ENCODE data around the gene PKD1L1. TPM values are rescaled to one million over a fixed set of nuclear protein-coding genes. Genes with fewer than 3 reads are reported as not detected.

Gene PKD1L1
- total and polyA plus RNA-seq, 12 donors: 0.11 to 1.0 (median 0.17) TPM; not detected in 1

GRCh38 chr7:47832105-47832715 is 116.1 kb downstream of the PKD1L1 start:
- WGBS, 4 donors: 90 to 95% (median 91%) methylated on average over 3 to 10 of the region's 10 CpGs
- Histone ChIP-seq H3K4me1 (replicated peaks in 1 of 2) (no peaks in the 10 kb centered on the region), H3K36me3 (replicated peaks in 1 of 2) (no peaks in the 10 kb centered on the region), H3K9me3 (replicated peaks in 1 of 3) (no peaks in the 10 kb centered on the region), H3K27me3 (no peaks in the 10 kb centered on the region), H3K4me3 (no peak overlapping the region), H3K27ac (no peak overlapping the region)
- no peak for TF ChIP-seq POLR2A (IDR thresholded peaks at IDR 0.05)
- TF ChIP-seq, protein P1, sequence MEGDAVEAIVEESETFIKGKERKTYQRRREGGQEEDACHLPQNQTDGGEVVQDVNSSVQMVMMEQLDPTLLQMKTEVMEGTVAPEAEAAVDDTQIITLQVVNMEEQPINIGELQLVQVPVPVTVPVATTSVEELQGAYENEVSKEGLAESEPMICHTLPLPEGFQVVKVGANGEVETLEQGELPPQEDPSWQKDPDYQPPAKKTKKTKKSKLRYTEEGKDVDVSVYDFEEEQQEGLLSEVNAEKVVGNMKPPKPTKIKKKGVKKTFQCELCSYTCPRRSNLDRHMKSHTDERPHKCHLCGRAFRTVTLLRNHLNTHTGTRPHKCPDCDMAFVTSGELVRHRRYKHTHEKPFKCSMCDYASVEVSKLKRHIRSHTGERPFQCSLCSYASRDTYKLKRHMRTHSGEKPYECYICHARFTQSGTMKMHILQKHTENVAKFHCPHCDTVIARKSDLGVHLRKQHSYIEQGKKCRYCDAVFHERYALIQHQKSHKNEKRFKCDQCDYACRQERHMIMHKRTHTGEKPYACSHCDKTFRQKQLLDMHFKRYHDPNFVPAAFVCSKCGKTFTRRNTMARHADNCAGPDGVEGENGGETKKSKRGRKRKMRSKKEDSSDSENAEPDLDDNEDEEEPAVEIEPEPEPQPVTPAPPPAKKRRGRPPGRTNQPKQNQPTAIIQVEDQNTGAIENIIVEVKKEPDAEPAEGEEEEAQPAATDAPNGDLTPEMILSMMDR (IDR thresholded peaks at IDR 0.05): no peak
- intact Hi-C loops (cut with DNase I): no loop called here
- no peak for DNase-seq

DNA sequence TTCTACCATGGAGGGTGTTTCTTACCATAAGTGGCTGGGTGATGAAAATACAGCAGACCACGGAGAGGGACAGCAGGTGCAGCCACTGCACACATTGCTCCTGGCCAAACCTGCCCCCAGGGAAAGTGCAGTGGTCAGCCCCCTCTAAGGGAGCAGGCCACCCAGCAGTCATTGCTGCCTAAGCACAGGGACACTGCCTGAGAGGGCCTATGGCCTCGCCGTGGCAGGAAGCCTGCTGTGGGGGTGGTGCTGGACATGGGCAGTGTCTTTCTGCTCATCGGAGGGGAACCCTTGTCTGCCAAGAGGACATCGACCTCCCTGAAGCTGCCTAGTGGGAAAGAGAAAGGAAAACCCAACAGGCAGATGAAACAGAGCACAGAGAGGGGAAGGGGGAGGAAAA is 118.3 kb downstream of the PKD1L1 start:
- Histone ChIP-seq H3K27me3 (no peaks in the 10 kb centered on the region), H3K36me3 (replicated peaks in 1 of 2) (no peaks in the 10 kb centered on the region), H3K9me3 (replicated peaks in 1 of 3) (no peaks in the 10 kb centered on the region), H3K4me3 (no peak overlapping the region), H3K27ac (no peak overlapping the region), H3K4me1 (replicated peaks in 1 of 2) (no peaks in the 10 kb centered on the region)
- WGBS, 4 donors: 58 to 77% (median 69%) methylated on average over 5 of the region's 5 CpGs
- no peak for DNase-seq
- TF ChIP-seq POLR2A (IDR thresholded peaks at IDR 0.05): no peak
- TF ChIP-seq, protein P1 (IDR thresholded peaks at IDR 0.05): no peak
- intact Hi-C loops (cut with DNase I): no loop called here

- 83 to 90% (median 87%) methylated on average over 4 of the region's 4 CpGs for WGBS, 4 donors
Observed at GRCh38 chr7:47827871-47828270, 120.4 kb downstream of the PKD1L1 start.

GRCh38 chr7:47827351-47827756 is 120.9 kb downstream of the PKD1L1 start:
- intact Hi-C loops (cut with DNase I): loop anchor here in 1 of 2 donors (10.0 kb wide), 1 partner anchor 553 kb away; no protein-coding TSS in a partner anchor
- no peak for TF ChIP-seq POLR2A (IDR thresholded peaks at IDR 0.05)
- TF ChIP-seq, protein P1 (IDR thresholded peaks at IDR 0.05): no peak
- DNase-seq: no peak
- no peaks in the 10 kb centered on the region for H3K36me3 ChIP-seq (replicated peaks in 1 of 2)
- H3K27me3 ChIP-seq: no peaks in the 10 kb centered on the region
- H3K27ac ChIP-seq: no peak overlapping the region
- H3K4me1 ChIP-seq (replicated peaks in 1 of 2): no peaks in the 10 kb centered on the region
- WGBS, 4 donors: 78 to 90% (median 81%) methylated on average over 8 of the region's 8 CpGs
- no peaks in the 10 kb centered on the region for H3K9me3 ChIP-seq (replicated peaks in 1 of 3)
- no peak overlapping the region for H3K4me3 ChIP-seq

More at GRCh38 chr7:47827871-47828270, 120.4 kb downstream of the PKD1L1 start:
- no peaks in the 10 kb centered on the region for H3K36me3 ChIP-seq (replicated peaks in 1 of 2)
- intact Hi-C loops (cut with DNase I): loop anchor here in 1 of 2 donors (10.0 kb wide), 1 partner anchor 553 kb away; no protein-coding TSS in a partner anchor
- H3K27ac ChIP-seq: no peak overlapping the region
- H3K9me3 ChIP-seq (replicated peaks in 1 of 3): no peaks in the 10 kb centered on the region
- no peak for TF ChIP-seq POLR2A (IDR thresholded peaks at IDR 0.05)
- TF ChIP-seq, protein P1 (IDR thresholded peaks at IDR 0.05): no peak
- DNase-seq: no peak
- no peaks in the 10 kb centered on the region for H3K27me3 ChIP-seq
- H3K4me1 ChIP-seq (replicated peaks in 1 of 2): no peaks in the 10 kb centered on the region
- no peak overlapping the region for H3K4me3 ChIP-seq

All from adrenal gland (tissue), 12 donors.